Activated effector memory CD4-positive, alpha-beta T cell treated with Interleukin-2 at 50 U/mL for 16 hours (primary cell): ENCODE measurements around the gene PTAFR.
A peak's percentile ranks its signal among the peaks of the same experiment; 100 is the strongest.

ENCODE experiments used
- DNase-seq: peaks from one replicate; pipeline ENCODE4 v3.0.0-alpha.2; 2020

PTAFR gene

GRCh38 chr1:28176492-28177470 lies at the start of gene PTAFR:
PTAFR (minus strand) TSS chr1:28176690; CDS start chr1:28151021, 25,669 bp downstream.
- no peak for DNase-seq

- DNase-seq, result no peak
These were observed 36.8 kb upstream of the PTAFR start for GRCh38 chr1:28213315-28213714.

- no peak for DNase-seq
These were observed 33.2 kb upstream of the PTAFR start for GRCh38 chr1:28209700-28210099.

- peak; percentile 37 for DNase-seq
These were observed 32.4 kb upstream of the PTAFR start for GRCh38 chr1:28208818-28209441.

- no peak for DNase-seq
These were observed 28.8 kb upstream of the PTAFR start for GRCh38 chr1:28205243-28205642.

- no peak for DNase-seq
These were observed 23.9 kb upstream of the PTAFR start for GRCh38 chr1:28200234-28200873.

- DNase-seq, result peak; percentile 57
These were observed 23.1 kb upstream of the PTAFR start for GRCh38 chr1:28199328-28200233.

GRCh38 chr1:28197682-28198415 lies 21.4 kb upstream of the PTAFR start:
- DNase-seq, result no peak

- no peak for DNase-seq
These were observed 19.8 kb upstream of the PTAFR start for GRCh38 chr1:28196330-28196729.

DNA sequence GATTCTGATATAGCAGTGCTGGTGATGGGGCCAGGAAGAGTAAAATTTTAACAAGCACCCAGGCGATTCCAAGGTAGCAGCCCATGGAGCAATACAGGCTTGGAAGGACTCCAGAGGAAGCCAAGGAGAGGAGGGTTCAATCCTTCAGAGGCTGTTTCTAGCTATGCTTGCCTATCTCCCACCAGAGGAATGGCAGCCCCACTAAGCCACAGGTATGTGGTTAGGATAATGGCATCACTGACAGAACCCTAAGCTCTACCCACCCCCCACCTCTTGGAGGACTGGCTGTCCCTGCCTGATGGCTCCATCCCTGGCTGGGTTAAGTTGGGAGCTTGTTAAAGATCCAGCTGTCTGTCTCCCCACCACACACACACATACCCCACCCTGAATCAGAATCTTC lies 19.3 kb upstream of the PTAFR start:
- DNase-seq, result no peak

- no peak for DNase-seq
These were observed 18.0 kb upstream of the PTAFR start for GRCh38 chr1:28194326-28195035.

- DNase-seq, result no peak
These were observed 17.2 kb upstream of the PTAFR start for GRCh38 chr1:28193701-28194161.

- DNase-seq, result no peak
These were observed 14.6 kb upstream of the PTAFR start for GRCh38 chr1:28190996-28191645.

DNA sequence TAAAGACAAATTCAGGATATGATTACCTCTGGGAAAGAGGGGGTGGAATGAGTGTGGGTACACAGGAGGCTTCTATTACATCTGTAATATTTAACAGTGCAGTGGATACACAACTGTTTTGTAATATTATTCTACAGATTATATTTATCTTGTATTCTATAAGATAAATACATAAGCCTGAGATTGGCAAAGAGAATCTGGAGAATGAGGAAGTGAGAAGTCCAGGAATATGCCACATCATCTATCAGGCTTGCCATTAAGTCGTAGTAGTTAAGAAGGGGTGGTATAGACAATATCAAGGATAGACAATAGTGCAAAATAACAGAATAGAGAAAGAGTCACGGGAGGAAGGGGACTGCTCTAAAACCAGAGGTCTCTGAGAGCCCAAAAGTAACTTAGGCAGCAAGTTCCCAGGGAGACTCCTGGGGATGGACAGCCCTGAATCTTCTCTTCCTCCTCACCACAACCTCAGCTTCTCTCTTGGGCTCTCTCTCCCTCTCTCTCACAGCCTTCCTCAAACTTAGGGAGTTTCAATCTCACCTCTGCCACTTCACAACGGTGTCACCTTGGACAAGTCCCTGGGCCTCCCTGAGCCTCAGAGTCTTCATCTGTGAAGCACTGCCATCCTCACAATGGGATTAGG lies 14.0 kb upstream of the PTAFR start:
- no peak for DNase-seq

DNA sequence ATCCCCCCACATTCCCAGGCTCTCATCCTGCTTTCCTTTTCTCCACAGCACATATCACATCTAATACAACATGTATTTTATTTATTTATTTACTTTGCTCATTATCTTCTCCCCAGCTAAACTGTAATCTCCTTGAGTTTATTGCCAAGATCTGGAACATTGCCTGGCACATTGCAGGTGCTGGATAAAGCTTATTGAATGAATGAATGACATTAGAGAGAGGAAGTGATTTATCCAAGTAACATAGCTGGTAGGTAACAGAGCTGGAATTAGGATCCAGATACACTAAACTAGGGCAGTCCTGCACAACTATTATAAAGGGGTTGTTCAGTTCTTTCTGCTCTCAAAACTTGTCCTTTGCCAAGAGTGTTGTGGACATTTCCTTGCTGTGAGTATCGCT lies 8.6 kb upstream of the PTAFR start:
- DNase-seq, result no peak

- DNase-seq, result no peak
These were observed 4.1 kb upstream of the PTAFR start for GRCh38 chr1:28180306-28181305.

GRCh38 chr1:28178690-28179485 lies 2.4 kb upstream of the PTAFR start:
- no peak for DNase-seq
